ENCODE results near the gene DYNC1I1.
A peak's percentile ranks its signal among the peaks of the same experiment; 100 is the strongest.

DYNC1I1 gene

GRCh38 chr7:96120445-96121225, 348.3 kb downstream of the DYNC1I1 start:
- TF ChIP-seq GATA2 (IDR thresholded peaks at IDR 0.05; ENCODE audit: low read depth, low read length) (no peak; the same call in 1 of the 2 replicates), GATA3 (IDR thresholded peaks at IDR 0.05; ENCODE audit: low read depth, low read length) (no peak)

- TF ChIP-seq GATA2 (IDR thresholded peaks at IDR 0.05; ENCODE audit: low read depth, low read length) (0 out of 2 replicates have a peak, but pooled peaks have one; percentile 52), GATA3 (IDR thresholded peaks at IDR 0.05; ENCODE audit: low read depth, low read length) (no peak)
These were observed 349.4 kb downstream of the DYNC1I1 start for GRCh38 chr7:96121752-96122151.

- TF ChIP-seq GATA2 (IDR thresholded peaks at IDR 0.05; ENCODE audit: low read depth, low read length) (no peak), GATA3 (IDR thresholded peaks at IDR 0.05; ENCODE audit: low read depth, low read length) (no peak)
These were observed 350.4 kb downstream of the DYNC1I1 start for GRCh38 chr7:96122746-96123145.

- TF ChIP-seq GATA2 (IDR thresholded peaks at IDR 0.05; ENCODE audit: low read depth, low read length) (no peak), GATA3 (IDR thresholded peaks at IDR 0.05; ENCODE audit: low read depth, low read length) (no peak)
These were observed 354.0 kb downstream of the DYNC1I1 start for GRCh38 chr7:96126382-96126781.

GRCh38 chr7:96127746-96128145, 355.4 kb downstream of the DYNC1I1 start:
- TF ChIP-seq GATA3 (IDR thresholded peaks at IDR 0.05; ENCODE audit: low read depth, low read length) (no peak), GATA2 (IDR thresholded peaks at IDR 0.05; ENCODE audit: low read depth, low read length) (no peak)

- TF ChIP-seq GATA3 (IDR thresholded peaks at IDR 0.05; ENCODE audit: low read depth, low read length) (no peak), GATA2 (IDR thresholded peaks at IDR 0.05; ENCODE audit: low read depth, low read length) (no peak)
These were observed 359.2 kb downstream of the DYNC1I1 start for GRCh38 chr7:96131525-96131924.

- no peak for TF ChIP-seq GATA3 (IDR thresholded peaks at IDR 0.05; ENCODE audit: low read depth, low read length)
- no peak for TF ChIP-seq GATA2 (IDR thresholded peaks at IDR 0.05; ENCODE audit: low read depth, low read length)
These were observed 362.9 kb downstream of the DYNC1I1 start for GRCh38 chr7:96135241-96135640.

- no peak for TF ChIP-seq GATA2 (IDR thresholded peaks at IDR 0.05; ENCODE audit: low read depth, low read length)
- TF ChIP-seq GATA3 (IDR thresholded peaks at IDR 0.05; ENCODE audit: low read depth, low read length) = no peak
These were observed 364.4 kb downstream of the DYNC1I1 start for GRCh38 chr7:96136600-96137239.

- TF ChIP-seq GATA3 (IDR thresholded peaks at IDR 0.05; ENCODE audit: low read depth, low read length) = no peak
- no peak for TF ChIP-seq GATA2 (IDR thresholded peaks at IDR 0.05; ENCODE audit: low read depth, low read length)
These were observed 371.3 kb downstream of the DYNC1I1 start for GRCh38 chr7:96143495-96144259.

GRCh38 chr7:96144260-96144526, 371.8 kb downstream of the DYNC1I1 start:
- TF ChIP-seq GATA3 (IDR thresholded peaks at IDR 0.05; ENCODE audit: low read depth, low read length) (no peak), GATA2 (IDR thresholded peaks at IDR 0.05; ENCODE audit: low read depth, low read length) (no peak)
